PFSK-1 (cell line): ENCODE results near the gene OR14K1.

Source experiments
- FOXP2 ChIP-seq: optimal IDR thresholded peaks from 2 replicates; pipeline ENCODE3; 2011; ENCODE audit warnings: borderline replicate concordance, control low read depth, inconsistent platforms; ENCODE audit not compliant: insufficient read depth; ENCODE audit errors: extremely low read length, extremely low read depth
- POLR2AphosphoS5 ChIP-seq: IDR thresholded peaks from 2 replicates; pipeline ENCODE4 v1.6.1; 2012; ENCODE audit warnings: low read depth, mild to moderate bottlenecking, control low read depth, low read length, moderate library complexity
- SIN3A ChIP-seq: IDR thresholded peaks from 2 replicates; pipeline ENCODE4 v1.6.1; 2012; ENCODE audit warnings: mild to moderate bottlenecking, low read length, moderate library complexity, borderline replicate concordance; ENCODE audit not compliant: insufficient read depth
- TAF1 ChIP-seq: IDR thresholded peaks from 2 replicates; pipeline ENCODE4 v1.6.1; 2012; ENCODE audit warnings: low read length, control low read depth, borderline replicate concordance; ENCODE audit not compliant: insufficient read depth

DNA sequence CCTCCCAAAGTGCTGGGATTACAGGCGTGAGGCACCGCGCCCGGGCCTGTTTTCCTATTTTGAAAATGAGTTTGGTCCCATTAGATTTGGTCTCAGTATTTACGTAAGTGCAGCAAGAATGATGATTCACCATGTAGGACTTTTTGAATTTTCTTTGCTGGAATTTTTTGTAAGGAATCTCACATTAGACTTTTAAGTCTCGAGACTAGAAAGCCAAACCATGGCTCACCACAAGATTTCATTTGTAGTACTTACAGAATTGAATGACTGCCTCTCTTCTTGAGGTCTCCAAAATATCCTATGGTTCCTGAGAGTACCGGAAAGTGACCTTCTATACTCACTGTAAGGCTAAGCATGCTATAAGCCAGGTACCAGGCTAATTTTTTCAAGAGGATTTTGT is 9.2 kb downstream of the OR14K1 start:
- no peak for TF ChIP-seq POLR2AphosphoS5
- TF ChIP-seq TAF1 = no peak
- TF ChIP-seq SIN3A = no peak
- TF ChIP-seq FOXP2 = no peak
